GM18861 (cell line): Measurements from ENCODE around the gene BRSK2.

Source experiments
- ATAC-seq: cut with Tn5 transposase; IDR thresholded peaks from one replicate; pipeline ENCODE4 v1.9.1; 2021; ENCODE audit not compliant: unreplicated experiment

BRSK2 gene

GRCh38 chr11:1479006-1479677 lies 89.4 kb downstream of the BRSK2 start:
- no peak for ATAC-seq

DNA sequence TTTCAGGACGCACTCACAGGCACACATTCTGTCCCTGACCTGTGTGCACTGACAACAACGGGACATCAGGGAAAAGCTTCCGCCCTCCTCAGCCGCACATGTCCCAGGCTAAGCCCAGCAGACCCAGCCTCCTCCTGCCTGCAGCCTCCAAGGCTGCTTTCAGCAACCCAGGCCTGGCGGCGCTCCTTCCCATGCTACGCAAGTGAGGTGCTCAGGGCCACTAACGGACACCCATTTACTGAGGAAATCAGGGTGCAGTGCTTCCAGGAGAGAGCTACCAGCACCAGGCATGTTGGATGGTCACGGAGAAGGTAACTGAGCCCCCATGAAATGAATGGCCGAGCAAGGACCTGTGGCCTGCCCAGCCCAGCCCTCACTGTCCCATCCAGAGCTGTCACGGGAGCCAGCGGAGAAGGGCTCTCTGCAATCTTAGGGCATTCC lies 90.0 kb downstream of the BRSK2 start:
- ATAC-seq = no peak

GRCh38 chr11:1480191-1480554 lies 90.4 kb downstream of the BRSK2 start:
- no peak for ATAC-seq

- ATAC-seq = no peak
Observed at GRCh38 chr11:1480555-1481482, 91.1 kb downstream of the BRSK2 start.

DNA sequence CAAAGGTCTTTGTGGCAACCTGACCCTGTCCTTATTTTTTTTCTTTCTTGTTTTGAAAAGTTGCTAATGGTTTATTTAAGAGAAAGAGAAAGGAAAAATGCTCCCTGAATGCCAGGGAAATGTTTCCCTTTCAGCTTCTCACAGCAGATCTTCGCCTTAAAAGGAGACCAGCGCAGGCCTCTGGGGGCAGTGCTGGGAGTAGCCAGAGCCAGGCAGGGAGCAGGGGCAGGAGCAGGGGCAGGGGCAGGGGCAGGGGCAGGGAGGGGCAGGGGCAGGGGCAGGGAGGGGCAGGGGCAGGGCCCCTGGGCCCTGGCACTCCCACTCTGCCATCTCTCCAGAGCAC lies 91.7 kb downstream of the BRSK2 start:
- ATAC-seq = no peak

- no peak for ATAC-seq
Observed at GRCh38 chr11:1481861-1482441, 92.2 kb downstream of the BRSK2 start.

- no peak for ATAC-seq
Observed at GRCh38 chr11:1482581-1483444, 93.1 kb downstream of the BRSK2 start.

DNA sequence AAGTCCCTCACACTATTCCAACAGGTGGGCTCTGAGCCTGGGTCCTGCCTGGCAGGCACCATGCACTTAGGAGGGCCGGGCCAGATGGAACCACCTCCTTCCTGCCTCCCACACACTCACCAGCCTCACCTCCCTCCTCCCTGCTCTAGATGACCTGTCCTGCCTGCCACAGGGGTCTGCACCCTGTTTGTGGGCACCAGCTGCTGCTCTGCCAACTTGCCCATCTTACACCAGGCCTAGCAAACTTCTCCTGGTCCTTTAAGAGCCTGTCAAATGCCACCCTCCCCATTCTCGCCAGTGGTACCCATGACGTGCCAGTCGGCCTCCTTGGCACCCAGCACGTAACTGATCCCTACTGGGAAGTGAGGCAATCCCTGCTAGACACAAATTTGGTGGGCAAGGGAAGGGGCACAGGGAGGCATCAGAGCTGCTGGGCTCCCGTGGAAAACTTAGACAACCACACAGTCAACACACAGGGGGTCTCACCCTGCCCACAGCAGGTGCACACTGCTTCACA lies 93.8 kb downstream of the BRSK2 start:
- ATAC-seq = no peak

DNA sequence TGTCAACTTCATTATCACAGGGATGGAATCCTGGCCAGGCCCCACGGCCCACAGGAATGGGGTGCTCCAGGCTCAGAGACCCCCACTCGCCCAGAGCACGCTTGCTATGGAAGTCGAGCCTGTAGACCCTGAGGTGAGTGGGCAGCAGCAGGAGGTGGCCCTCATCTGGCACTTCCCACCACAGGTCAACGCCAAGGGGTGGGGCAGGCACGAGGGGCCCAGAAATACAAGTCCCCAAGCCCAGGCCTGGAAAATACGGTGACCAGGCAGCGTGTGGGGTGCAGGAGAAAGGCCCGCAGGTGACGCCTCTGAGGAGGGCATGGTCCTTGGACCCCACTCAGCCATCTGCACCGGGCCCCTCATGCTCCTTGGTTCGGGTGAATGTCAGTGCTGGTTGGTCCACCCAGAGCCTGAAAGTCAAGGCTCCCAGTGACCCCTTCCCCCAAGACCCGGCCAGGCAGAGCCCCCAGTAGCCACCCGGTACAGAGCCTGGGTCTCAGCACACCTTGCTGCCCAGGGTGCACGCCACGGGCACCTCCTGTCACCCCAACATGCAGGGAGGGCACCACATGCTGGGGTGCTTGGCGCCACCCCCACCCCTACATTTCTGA lies 94.4 kb downstream of the BRSK2 start:
- no peak for ATAC-seq

DNA sequence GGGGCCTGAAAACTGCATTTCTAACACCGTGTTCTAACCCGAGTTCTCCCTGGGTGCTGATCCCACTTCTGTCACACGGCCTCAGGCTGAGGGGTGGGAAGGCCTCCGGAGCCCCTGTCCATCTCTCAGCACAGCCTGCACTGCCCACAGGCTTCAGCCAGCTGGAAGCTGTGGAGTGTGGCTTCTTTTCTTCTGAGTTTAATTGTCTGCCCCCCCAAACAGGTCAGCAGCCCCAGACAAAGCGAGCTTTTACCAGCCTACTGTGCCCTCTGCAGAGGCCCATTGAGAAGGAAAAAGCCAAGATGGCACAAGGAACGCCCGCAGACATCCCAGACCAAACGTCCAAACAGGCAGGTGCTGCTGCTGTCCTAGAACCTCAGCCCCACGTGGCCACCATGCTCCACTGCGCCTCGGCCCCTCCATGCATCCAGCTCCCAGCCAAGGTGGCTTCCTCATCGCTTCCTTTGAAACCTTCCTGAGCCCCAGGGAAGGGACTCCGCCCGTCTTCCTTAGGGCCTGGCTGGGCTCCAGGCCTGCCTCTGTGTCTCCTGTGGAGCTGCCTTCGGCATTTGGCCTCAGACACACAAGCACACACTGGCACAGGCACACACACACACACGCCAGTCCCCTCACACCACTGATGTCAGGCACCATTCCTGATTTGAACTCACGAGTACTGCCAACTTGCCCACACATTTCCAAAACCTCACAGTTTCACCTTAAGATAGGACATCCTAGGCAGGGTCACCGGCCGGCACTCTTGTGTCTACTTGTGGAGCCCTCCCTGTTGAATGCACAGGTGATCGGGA lies 95.2 kb downstream of the BRSK2 start:
- no peak for ATAC-seq

GRCh38 chr11:1485504-1485885 lies 95.8 kb downstream of the BRSK2 start:
- no peak for ATAC-seq

DNA sequence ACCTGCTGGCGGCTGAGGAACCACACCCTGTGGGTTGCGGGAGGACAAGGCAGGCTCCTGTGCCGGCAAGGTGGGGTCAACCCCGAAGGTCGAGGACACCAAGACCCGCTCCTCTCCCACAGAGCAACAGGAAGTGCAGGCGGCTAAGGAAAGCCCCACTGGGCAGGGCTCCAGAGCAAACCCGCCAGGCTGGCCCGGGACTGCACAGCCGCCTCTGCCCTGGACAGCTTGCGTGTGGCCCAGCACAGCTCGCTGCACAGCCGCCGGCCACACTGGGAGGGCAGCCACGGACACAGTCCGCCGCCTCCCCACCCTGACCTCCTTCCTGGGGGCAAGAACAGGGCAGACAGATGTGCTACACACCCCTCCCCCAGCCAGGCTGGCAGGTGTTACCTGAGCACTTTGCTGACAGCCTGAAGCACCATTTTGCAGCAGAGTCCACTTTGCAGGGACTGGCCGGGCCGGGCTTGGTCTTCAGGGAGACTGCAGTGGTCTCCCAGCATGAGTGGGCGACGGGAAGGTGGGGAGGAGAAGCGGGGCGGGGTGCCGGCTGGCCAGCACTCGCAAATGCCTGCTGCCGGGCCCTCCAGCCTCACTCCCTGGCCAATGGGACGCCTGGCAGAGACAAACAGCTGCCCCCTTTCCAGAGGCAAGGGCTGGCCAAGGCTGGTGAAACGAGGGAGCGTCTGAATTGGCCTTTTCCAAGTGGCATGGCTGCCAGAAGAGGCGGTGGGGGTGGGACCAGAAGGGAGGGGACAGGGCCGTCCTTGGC lies 96.5 kb downstream of the BRSK2 start, which contains the start of gene MOB2:
MOB2 (minus strand) TSS at position 726 of the 772 bp plus-strand sequence; CDS start at position 503, 223 bp downstream.
- no peak for ATAC-seq

DNA sequence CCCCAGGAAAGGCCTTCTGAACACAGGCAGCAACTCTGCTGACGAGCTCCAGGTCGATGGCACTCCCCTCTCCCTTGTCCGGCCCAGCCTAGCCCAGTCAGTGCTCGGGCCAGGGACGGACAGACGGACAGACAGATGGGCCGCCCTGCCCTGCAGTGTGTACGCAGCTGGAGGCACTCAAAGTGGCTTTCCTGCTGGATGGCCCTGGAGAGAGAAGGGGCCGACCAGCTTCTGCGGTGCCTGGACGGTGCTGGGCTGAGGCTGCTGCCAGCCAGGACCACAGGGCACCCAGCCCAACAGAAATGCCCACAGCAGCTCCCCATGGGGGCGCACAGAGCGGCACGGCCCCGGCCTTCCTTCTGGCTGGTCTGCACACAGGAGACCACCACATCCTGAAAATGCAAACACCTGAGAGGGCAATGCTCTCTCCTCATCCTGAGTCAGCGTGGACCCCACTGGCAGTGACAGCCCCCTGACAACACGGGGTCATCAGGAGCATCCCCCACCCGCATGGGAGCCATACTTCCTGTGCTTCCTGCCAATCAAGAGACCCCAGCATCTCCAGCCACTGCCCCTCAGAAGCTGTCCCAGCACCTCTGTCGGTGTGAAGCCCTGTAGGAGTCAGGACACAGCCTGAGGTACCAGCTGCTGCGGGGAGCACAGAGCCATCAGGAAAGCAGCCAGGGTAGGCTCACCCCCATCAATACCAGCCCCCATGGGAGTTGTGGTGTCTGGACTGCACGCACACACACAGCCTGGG lies 97.5 kb downstream of the BRSK2 start:
- ATAC-seq = no peak

GRCh38 chr11:1487851-1488574 lies 98.3 kb downstream of the BRSK2 start:
- no peak for ATAC-seq

DNA sequence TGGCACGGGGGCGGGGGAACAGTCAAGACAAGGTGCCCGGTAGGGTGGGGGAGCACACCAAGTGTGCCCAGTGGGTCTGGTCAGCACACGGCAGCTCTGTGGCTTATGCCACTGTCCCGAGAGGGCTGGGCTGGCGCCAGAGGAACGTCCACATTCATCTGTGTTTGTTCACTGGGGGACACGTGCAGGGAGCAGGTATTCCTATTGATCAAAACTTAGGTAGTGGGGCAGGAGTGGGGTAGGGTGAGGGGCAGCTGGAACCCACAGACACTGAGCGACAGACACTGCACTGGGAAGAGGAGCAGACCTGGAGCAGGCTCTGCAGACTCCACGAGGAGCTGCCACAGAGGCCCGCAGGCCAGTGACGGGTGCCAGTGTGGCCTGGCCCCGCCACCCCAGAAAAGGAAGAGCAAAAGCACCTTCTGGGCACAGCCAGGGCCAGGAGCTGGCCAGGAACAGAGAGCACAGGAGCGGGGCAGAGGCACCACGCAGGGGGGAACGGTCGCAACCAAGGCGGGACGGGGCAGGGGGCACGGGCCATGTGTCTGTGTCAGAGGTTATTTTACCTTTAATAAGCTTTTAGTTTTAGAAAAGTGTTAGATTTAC lies 98.9 kb downstream of the BRSK2 start:
- ATAC-seq = no peak

GRCh38 chr11:1490651-1491050 lies 100.9 kb downstream of the BRSK2 start:
- ATAC-seq = no peak

- no peak for ATAC-seq
Observed at GRCh38 chr11:1491379-1491778, 101.6 kb downstream of the BRSK2 start.
